MM.1S (cell line): ENCODE data around the gene USP46.

ENCODE experiments used
- CTCF ChIP-seq: fragments of 300-600 bp; sonication (generic); IDR thresholded peaks from 2 replicates; pipeline ENCODE4 v1.5.1; 2016; ENCODE audit warnings: antibody characterized with exemption, low read length, mixed read lengths
- EZH2 ChIP-seq: fragments of 300-600 bp; sonication (generic); optimal IDR thresholded peaks from 2 replicates; pipeline ENCODE3; 2017; ENCODE audit warnings: low read depth, mild to moderate bottlenecking, antibody characterized with exemption, low read length, mixed read lengths
- EZH2phosphoT487 ChIP-seq: fragments of 300-600 bp; sonication (generic); IDR thresholded peaks from 2 replicates; pipeline ENCODE4 v1.6.1; 2018; ENCODE audit warnings: antibody characterized with exemption, low read length

- TF ChIP-seq CTCF (no peak), EZH2 (no peak), EZH2phosphoT487 (no peak)
Observed at GRCh38 chr4:52693492-52693891, 34.4 kb upstream of the USP46 start.
